ENCODE data around the gene CA7. TPM values are rescaled to one million over a fixed set of nuclear protein-coding genes. Genes with fewer than 3 reads are reported as not detected.

Gene CA7
- total RNA-seq, 1 donor from 2014 or later, result not detected

- no peak for ATAC-seq
- no peak for TF ChIP-seq CTCF (IDR thresholded peaks at IDR 0.05)
- intact Hi-C loops (cut with DNase I), result no loop called here
- DNase-seq, result no peak
- Histone ChIP-seq H3K4me3 (no peak overlapping the region), H3K36me3 (no peaks in the 10 kb centered on the region), H3K27ac (no peak overlapping the region), H3K4me1 (peaks cover 12% of the 10 kb centered on the region), H3K9me3 (no peaks in the 10 kb centered on the region), H3K27me3 (peaks cover 38% of the 10 kb centered on the region)
Measured at GRCh38 chr16:66846266-66846665, 2.1 kb downstream of the CA7 start.

GRCh38 chr16:66846831-66847230 lies 2.6 kb downstream of the CA7 start:
- no peaks in the 10 kb centered on the region for H3K36me3 ChIP-seq
- no peak overlapping the region for H3K27ac ChIP-seq
- H3K9me3 ChIP-seq, result no peaks in the 10 kb centered on the region
- peaks cover 12% of the 10 kb centered on the region for H3K4me1 ChIP-seq
- TF ChIP-seq CTCF (IDR thresholded peaks at IDR 0.05), result no peak
- H3K4me3 ChIP-seq, result no peak overlapping the region
- DNase-seq (no peak), ATAC-seq (no peak)
- intact Hi-C loops (cut with DNase I), result no loop called here
- H3K27me3 ChIP-seq, result peaks cover 38% of the 10 kb centered on the region

DNA sequence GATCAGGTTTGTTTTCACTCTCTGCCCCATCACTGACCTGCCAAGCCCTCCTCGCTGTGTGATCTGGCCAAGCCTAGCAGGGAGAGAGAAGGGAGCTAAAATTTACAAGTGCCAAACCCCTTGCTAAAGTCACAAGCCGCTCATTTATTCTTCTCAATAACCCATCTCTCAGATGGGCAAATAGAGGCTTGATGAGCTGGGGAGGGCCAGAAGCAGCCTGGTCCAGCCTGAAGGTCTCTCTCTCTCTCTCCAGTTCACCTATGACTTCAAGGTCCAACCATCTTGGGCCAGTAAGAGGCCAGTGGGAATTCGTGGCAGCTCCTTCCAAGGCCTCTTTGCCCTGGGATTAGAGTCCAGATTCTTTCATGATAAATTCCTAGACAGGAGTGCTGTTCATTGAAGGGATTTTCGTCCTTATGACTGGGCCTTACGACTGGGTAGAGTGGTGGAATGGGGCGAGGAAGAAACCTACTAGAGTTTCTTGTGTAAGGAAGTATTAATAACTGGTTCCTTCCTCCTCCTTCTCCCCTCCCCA lies 3.4 kb downstream of the CA7 start:
- ATAC-seq (no peak), DNase-seq (no peak)
- no peak overlapping the region for H3K27ac ChIP-seq
- H3K36me3 ChIP-seq, result no peaks in the 10 kb centered on the region
- H3K9me3 ChIP-seq, result no peaks in the 10 kb centered on the region
- intact Hi-C loops (cut with DNase I), result no loop called here
- H3K27me3 ChIP-seq, result peaks cover 38% of the 10 kb centered on the region
- H3K4me1 ChIP-seq, result peaks cover 12% of the 10 kb centered on the region
- no peak for TF ChIP-seq CTCF (IDR thresholded peaks at IDR 0.05)
- H3K4me3 ChIP-seq, result no peak overlapping the region

- TF ChIP-seq CTCF (IDR thresholded peaks at IDR 0.05), result no peak
- ATAC-seq, result no peak
- peaks cover 38% of the 10 kb centered on the region for H3K27me3 ChIP-seq
- no peak for DNase-seq
- H3K9me3 ChIP-seq, result no peaks in the 10 kb centered on the region
- H3K4me1 ChIP-seq, result peaks cover 12% of the 10 kb centered on the region
- intact Hi-C loops (cut with DNase I), result no loop called here
- no peak overlapping the region for H3K4me3 ChIP-seq
- no peak overlapping the region for H3K27ac ChIP-seq
- H3K36me3 ChIP-seq, result no peaks in the 10 kb centered on the region
Measured at GRCh38 chr16:66848172-66848571, 4.0 kb downstream of the CA7 start.

DNA sequence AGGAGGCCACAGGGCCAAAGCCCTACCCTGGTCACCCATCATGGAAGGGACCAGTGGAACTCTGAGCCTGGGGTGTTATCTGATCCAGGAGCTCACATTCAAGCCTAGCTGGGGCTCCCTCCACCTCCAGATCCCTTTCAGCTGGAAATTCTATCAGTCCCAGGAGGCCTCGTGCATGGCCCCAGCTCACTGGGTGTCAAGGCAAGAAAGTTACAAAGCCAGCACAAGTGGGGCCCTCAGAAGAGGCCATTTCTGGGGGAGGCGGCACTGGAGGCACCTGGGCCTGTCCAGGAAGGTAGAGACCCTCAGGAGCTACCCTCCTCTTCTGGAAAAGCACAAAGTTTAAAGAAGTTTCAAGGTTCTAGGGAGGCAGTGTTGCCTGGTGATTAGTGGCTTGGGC lies 4.8 kb downstream of the CA7 start:
- ATAC-seq (no peak), DNase-seq (no peak)
- no peak overlapping the region for H3K27ac ChIP-seq
- H3K4me1 ChIP-seq, result peaks cover 11% of the 10 kb centered on the region
- H3K27me3 ChIP-seq, result peaks cover 31% of the 10 kb centered on the region
- intact Hi-C loops (cut with DNase I), result no loop called here
- H3K9me3 ChIP-seq, result no peaks in the 10 kb centered on the region
- no peaks in the 10 kb centered on the region for H3K36me3 ChIP-seq
- TF ChIP-seq CTCF (IDR thresholded peaks at IDR 0.05), result no peak
- H3K4me3 ChIP-seq, result no peak overlapping the region

GRCh38 chr16:66849549-66849948 lies 5.3 kb downstream of the CA7 start:
- no peak overlapping the region for H3K27ac ChIP-seq
- peaks cover 26% of the 10 kb centered on the region for H3K27me3 ChIP-seq
- H3K4me1 ChIP-seq, result peaks cover 5% of the 10 kb centered on the region
- intact Hi-C loops (cut with DNase I), result no loop called here
- no peaks in the 10 kb centered on the region for H3K36me3 ChIP-seq
- no peak for ATAC-seq
- TF ChIP-seq CTCF (IDR thresholded peaks at IDR 0.05), result no peak
- H3K4me3 ChIP-seq, result no peak overlapping the region
- DNase-seq, result no peak
- no peaks in the 10 kb centered on the region for H3K9me3 ChIP-seq
